Measurements from ENCODE around the gene LHX2. TPM values are rescaled to one million over a fixed set of nuclear protein-coding genes. Genes with fewer than 3 reads are reported as not detected.

The LHX2 gene
- total and polyA plus RNA-seq, 2 of the 13 experiments (the other 11 are each of a cell fraction or from before 2014, with no cell fraction given), result not detected

- no peaks in the 10 kb centered on the region for H4K20me1 ChIP-seq (ENCODE audit: insufficient read depth, low read length)
- H3K9ac ChIP-seq (ENCODE audit: insufficient read depth, low read depth, low read length), result no peak overlapping the region
- peak; percentile 13 for DNase-seq (ENCODE audit: low spot score)
- H2AFZ ChIP-seq (ENCODE audit: low read length), result no peak overlapping the region
- H3K4me1 ChIP-seq (ENCODE audit: insufficient read depth, low read length), result peaks cover 22% of the 10 kb centered on the region
- POLR2A ChIA-PET, result no interaction called here
- no peaks in the 10 kb centered on the region for H3K36me3 ChIP-seq (replicated peaks in 1 of 2; ENCODE audit: control insufficient read depth in 1 of 2, insufficient read depth in 2 of 2, low read length in 2 of 2)
- H3K9me3 ChIP-seq (ENCODE audit: low read length), result no peaks in the 10 kb centered on the region
- in situ Hi-C loops (cut with HindIII; ENCODE audit: extremely low pct_ligation_motif_present, low pct_unique_long_range_greater_than_20kb), result no loop called here
- peaks cover 0 to 6% of the 10 kb centered on the region in 2 experiments; a peak in 3 of 5 replicates for H3K27me3 ChIP-seq (ENCODE audit: control insufficient read depth in 1 of 2, insufficient read depth in 2 of 2, low read length in 2 of 2)
- BruUV-seq (replicated peaks), result no TSS peak
- H3K4me3 ChIP-seq (replicated peaks in 1 of 3; ENCODE audit: insufficient read depth in 1 of 3, low read depth in 2 of 3, low read length in 3 of 3), result no peak overlapping the region
- 0% methylated on average over 1 of the region's 2 CpGs for WGBS (ENCODE audit: low lambda C conversion rate)
- intact Hi-C loops (cut with micrococcal nuclease; ENCODE audit: unreplicated experiment), result no loop called here
- FAIRE-seq, result no peak
- H3K79me2 ChIP-seq (ENCODE audit: insufficient read depth, low read length), result no peaks in the 10 kb centered on the region
- no peak overlapping the region for H3K4me2 ChIP-seq (ENCODE audit: low read depth, low read length)
- ATAC-seq, result no peak
- H3K27ac ChIP-seq (ENCODE audit: extremely low read length, insufficient read depth, low read length), result no peak overlapping the region
- TF ChIP-seq TOE1 (CRISPR knock-in tag; IDR thresholded peaks at IDR 0.05) (no peak), ZMYM3 (CRISPR knock-in tag; IDR thresholded peaks at IDR 0.05) (peak; percentile 29; the same call in 1 of the 2 replicates), CEBPG (CRISPR knock-in tag; IDR thresholded peaks at IDR 0.05) (0 out of 2 replicates have a peak, but pooled peaks have one; percentile 26), ZNF362 (CRISPR knock-in tag; IDR thresholded peaks at IDR 0.05; ENCODE audit: borderline replicate concordance) (no peak), FOSL2 (CRISPR knock-in tag; IDR thresholded peaks at IDR 0.05) (0 out of 2 replicates have a peak, but pooled peaks have one; percentile 10), KDM5A (IDR thresholded peaks at IDR 0.05; ENCODE audit: borderline replicate concordance, low read length) (no peak), ZNF333 (CRISPR knock-in tag; IDR thresholded peaks at IDR 0.05; ENCODE audit: borderline replicate concordance) (no peak), NR2F6 (IDR thresholded peaks at IDR 0.05) (no peak), NR2F6 (CRISPR knock-in tag; IDR thresholded peaks at IDR 0.05) (peak; percentile 7; the same call in 1 of the 2 replicates), ZSCAN9 (CRISPR knock-in tag; IDR thresholded peaks at IDR 0.05; ENCODE audit: borderline replicate concordance) (no peak), SOX6 (IDR thresholded peaks at IDR 0.05) (no peak), SOX6 (CRISPR knock-in tag; IDR thresholded peaks at IDR 0.05) (no peak), ZNF770 (CRISPR knock-in tag; IDR thresholded peaks at IDR 0.05) (peak; percentile 95), CEBPB (IDR thresholded peaks at IDR 0.05; ENCODE audit: borderline replicate concordance, low read depth, low read length) (0 out of 2 replicates have a peak, but pooled peaks have one; percentile 28)
- CTCF ChIA-PET (ENCODE audit: low intra/inter-chr PET ratio, low total read pairs), result no interaction called here
Measured at GRCh38 chr9:124082622-124083021, 71.1 kb downstream of the LHX2 start.

Other genes with a start within 250 kb of the LHX2 start
- 14.8 and 15.6 TPM in 2 replicates for gene DENND1A, start 81.6 kb upstream of the LHX2 start, total RNA-seq (2016; rRNA removed; fragmentation: Illumina TruSeq; extraction: Trizol)
- gene DENND1A, start 81.6 kb upstream of the LHX2 start, polyA plus RNA-seq (2011; rRNA removed), result 26.5 and 30.1 TPM in 2 replicates
- gene NEK6, start 246.2 kb downstream of the LHX2 start, total RNA-seq (2016; rRNA removed; fragmentation: Illumina TruSeq; extraction: Trizol), result 30.4 and 44.7 TPM in 2 replicates
- 119 and 127 TPM in 2 replicates for gene NEK6, start 246.2 kb downstream of the LHX2 start, polyA plus RNA-seq (2011; rRNA removed)

Measured in HepG2 (cell line).